ENCODE results near the gene EPRS1.
"Not testable (repeated sequence)": the region's sequence is repeated elsewhere in the genome, so short reads cannot be mapped to it uniquely, and the experiment has no call there.

The EPRS1 gene

DNA sequence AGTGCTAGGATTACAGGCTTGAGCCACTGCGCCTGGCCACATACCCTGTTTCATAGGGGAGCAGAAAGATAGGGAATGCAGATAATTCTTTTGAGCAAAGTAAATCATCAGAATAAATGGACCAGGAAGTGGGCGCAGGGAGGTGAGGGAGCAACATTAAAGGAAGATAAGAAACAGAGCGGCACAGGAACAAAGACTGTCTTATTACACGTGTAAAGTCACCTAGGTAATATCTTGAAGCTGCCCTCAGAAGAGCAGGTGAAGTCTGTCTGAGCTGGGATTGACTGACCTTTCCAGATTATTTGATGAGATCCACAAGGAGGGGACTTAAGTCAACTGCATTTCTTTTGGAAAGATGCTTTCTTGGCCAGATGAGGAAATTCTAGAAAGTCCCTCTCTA lies 7.7 kb downstream of the EPRS1 start:
- no peak for DNase-seq (ENCODE audit: low read depth in 2 of 2)

DNA sequence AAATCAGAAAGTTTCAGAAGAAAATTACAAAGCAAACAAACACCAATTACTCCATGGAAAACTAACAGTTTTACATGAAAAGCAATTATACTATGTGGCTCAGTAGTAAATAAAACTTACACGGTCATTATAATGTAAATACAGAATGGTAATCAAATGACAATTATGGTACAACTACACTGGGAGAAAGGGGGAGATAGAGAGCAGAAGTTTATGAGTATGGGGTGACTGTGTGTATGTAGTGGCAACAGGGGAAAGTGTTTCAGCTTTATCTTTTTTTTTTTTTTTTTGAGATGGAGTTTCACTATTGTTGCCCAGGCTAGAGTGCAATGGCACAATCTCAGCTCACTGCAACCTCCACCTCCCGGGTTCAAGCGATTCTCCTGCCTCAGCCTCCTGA lies 8.5 kb downstream of the EPRS1 start:
- DNase-seq (ENCODE audit: low read depth in 2 of 2) = not testable (repeated sequence)

DNA sequence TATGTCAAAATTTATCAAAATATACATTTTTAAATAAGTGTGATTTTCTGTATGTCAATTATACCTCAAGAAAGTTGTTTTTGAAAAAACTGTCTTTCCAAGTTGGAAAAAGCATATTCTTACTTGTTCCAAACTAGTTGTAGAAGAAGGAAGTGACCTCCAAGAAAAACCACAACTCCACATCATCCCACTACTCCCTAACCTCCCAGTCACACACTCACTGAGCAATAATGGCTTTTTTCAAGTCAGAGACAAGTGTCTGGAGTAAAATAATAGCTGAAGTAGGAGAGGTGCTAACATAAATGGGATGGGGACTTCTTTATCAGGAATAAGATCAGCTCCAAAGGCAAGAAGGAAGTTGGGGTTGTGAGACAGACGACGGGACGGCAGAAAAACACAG lies 13.4 kb downstream of the EPRS1 start:
- DNase-seq (ENCODE audit: low read depth in 2 of 2) = no peak

DNA sequence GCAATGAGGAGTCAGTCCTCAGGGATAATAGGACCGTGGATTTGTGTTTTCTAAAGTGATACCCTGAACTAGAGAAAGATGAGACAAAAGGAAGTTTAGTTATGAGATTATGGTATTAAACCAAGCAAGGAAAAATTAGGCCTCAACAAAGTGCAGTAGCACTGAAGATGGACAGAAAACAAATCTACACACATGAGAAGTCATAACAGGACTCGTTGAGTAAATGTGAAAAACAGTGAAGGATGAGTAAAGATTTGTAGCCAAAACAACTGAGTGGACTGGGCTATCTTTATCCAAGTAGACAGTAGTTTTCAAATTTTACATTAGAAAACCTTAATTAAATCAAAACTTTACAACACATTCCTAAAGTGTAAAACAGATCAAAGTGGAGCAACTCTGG lies 15.0 kb downstream of the EPRS1 start:
- DNase-seq (ENCODE audit: low read depth in 2 of 2) = no peak

DNA sequence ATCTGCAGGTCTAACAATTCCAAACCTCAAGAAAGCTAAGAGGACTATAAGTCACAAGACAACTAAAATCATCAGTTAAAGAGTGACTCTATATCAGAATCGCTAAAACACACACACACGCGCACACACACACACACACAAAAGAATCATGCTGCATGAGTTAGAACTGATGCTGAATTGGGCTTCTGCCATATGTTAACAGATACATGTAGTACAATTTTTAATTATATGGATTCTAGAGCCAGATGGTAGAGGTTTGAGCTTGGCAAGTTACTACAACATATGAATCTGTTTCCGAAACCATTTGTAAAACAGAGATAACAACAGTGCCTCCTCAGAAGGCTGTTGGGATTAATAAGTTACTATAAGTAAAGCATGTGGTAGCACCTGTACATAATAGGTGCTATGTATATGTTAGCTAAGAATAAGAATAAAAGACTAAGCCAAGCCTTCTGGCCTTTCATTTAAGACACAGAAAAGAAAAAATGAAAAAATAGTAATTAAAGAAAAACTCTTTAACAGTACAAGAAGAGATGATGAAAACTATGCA lies 17.9 kb downstream of the EPRS1 start:
- no peak for DNase-seq (ENCODE audit: low read depth in 2 of 2)

DNA sequence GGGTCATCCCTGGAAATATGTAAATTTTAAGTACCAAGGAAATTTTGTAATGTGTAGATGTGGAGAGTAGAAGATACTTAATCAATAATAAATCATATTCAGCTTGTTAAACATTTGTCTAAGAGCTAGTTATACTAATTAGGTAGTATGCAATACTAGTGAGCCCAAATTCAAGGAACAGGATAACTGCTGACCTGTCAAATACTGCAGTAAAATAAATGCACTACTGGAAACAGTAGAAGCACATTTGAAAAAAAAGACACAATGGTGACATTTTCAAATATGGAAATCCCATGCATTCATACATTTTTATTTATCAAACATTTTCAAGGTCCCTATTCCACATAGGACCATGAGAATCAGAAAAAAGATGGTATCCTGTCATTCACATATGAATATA lies 27.2 kb downstream of the EPRS1 start:
- DNase-seq (ENCODE audit: low read depth in 2 of 2) = no peak

DNA sequence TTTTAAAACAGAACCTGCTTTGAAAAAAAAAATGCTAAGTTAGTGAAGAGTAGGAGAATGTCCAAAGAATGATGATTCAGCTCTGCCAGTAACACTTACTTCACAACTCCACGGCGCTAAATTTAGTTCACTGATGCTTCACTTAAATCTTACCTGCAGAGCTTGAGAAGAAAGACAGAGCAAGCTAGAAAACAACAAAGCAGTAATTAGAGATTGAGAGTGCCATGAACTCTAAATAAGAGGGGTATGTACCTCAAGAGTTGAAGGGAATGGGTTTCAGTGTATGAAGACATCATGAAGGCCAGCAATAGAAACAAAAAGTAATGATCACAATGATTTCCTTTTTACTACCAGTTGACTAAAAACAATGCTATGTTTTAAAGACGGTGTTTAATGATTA lies 32.8 kb downstream of the EPRS1 start:
- DNase-seq (ENCODE audit: low read depth in 2 of 2) = no peak

DNA sequence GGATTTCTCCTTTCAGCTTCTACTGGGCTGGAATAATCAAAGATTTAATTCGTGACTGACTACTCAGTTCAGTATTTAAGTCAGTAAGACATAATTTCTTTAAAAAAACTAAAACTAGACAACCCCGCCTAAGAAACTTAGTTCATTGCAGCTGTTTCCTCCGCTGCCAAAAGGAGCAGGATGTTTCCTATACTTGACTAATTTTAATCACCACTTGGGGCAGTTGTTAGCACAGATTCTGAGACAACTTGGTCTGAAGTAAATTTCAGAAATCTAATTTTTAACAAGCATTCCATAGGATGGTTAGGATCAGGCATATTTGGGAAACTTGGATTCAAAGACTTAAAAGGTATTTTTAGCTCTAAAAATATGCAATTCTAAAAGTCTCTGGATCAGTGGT lies 34.0 kb downstream of the EPRS1 start:
- no peak for DNase-seq (ENCODE audit: low read depth in 2 of 2)

DNA sequence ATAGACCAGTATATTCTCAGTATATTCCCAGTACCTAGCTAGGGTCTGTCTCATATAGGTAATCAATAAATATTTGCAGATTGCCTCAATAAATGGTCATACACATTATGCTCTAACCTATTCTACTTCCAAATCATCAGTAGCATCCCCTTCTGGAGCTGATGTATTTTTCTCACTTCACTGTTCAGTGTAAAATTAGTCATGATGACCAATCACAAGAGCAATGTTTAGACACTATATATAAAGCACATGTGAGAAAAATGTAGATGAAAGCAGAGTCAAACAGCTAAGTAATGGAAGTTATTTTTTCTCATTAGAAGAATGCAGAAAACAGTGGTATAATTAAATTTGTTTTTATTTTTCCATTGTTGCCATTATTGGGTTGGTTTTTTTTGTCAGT lies 34.7 kb downstream of the EPRS1 start:
- no peak for DNase-seq (ENCODE audit: low read depth in 2 of 2)

DNA sequence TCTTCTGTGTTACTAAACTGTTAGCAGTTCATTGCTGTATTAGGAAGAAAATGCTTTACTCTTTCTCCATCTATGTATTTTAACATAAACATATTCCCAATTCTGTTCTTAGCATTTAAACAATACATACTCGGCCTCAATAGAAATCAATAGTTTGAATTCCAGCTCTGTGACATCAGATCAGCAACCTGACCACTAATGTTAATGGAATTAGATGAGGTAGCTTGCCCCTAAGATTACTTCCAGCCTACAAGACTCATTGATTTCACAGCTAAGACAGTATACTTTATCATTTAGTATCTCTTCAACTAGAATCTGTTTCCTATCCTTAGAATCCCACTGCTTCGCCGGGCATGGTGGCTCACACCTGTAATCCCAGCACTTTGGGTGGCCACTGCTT lies 38.9 kb downstream of the EPRS1 start:
- no peak for DNase-seq (ENCODE audit: low read depth in 2 of 2)

DNA sequence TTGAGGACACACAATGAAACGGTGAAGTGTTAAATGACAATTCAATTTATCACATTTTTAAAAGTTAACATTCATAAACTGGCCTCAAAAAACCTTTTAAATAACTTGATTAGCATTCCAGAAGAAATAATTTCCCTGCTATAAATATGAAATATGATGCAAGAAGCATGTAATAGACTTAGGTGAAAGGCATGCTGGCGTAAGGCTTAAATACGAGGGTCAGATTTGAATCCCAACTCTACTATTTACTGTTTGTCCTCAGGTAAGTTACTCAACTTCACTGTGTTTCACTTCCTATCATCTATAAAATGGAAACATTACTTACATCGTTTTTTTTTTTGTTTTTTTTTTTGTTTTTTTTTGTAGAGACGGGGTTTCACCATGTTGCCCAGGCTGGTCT lies 40.8 kb downstream of the EPRS1 start:
- DNase-seq (ENCODE audit: low read depth in 2 of 2) = no peak

DNA sequence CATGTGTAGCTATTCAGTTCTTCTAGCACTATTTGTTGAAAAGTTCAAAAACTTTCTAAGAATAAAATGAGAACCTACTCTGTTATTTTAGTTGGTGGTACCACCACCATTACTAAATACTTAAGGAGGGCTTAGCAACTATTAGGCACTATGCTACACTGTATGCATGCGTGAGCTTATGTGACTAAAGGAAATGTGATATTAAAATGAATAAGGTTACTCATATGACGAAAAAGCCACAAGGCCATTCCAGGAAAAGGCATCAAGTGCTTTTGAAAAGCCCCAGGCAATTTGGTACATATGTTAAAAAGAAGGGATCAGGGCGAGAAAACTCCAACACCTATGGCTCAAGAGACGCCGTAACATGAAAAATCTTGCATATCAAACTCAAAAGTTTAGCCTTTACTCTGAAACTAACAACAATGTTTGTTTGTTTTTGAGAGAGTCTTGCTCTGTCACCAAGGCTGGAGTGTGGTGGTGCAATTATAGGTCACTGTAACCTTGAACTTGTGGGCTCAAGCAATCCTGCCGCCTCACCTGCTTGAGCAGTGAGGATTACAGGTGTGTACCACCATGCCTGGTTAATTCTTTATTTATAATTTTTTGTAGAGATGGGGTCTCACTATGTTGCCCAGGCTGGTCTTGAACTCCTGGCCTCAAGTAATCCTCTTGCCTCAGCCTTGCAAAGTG lies 42.5 kb downstream of the EPRS1 start:
- no peak for DNase-seq (ENCODE audit: low read depth in 2 of 2)

DNA sequence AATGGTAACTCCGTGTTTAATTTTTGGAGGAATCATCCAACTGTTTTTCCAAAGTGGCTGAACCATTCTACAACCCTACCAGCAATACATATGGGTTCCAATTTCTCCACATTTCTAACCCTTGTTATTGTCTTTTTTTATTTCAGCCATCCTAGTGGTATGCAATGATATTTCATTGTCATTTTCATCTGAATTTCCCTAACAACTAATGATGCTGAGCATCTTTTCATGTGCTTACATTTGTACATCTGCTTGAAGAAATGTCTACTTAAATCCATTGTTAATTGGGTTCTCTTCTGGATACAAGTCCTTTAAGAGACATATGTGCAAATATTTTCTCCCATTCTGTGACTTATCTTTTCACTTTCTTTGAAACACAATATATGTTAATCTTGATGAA lies 43.3 kb downstream of the EPRS1 start:
- no peak for DNase-seq (ENCODE audit: low read depth in 2 of 2)

DNA sequence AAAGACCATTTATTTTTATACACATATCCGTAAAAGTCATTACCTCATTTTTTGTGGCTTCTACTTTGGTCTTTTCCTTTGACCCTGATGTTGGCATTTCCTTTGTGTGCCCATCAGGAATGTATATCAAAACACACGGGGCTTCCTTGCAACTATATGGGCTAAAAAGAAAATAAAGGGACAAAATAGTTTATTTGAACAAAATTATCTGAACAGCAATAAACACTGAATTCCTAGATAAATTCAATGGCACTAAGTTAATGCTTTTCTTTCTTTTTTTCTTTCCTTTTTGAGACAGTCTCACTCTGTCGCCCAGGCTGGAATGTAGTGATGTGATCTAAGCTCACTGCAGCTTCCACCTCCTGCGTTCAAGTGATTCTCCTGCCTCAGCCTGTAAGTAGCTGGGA lies 45.2 kb downstream of the EPRS1 start:
- DNase-seq (ENCODE audit: low read depth in 2 of 2) = no peak

DNA sequence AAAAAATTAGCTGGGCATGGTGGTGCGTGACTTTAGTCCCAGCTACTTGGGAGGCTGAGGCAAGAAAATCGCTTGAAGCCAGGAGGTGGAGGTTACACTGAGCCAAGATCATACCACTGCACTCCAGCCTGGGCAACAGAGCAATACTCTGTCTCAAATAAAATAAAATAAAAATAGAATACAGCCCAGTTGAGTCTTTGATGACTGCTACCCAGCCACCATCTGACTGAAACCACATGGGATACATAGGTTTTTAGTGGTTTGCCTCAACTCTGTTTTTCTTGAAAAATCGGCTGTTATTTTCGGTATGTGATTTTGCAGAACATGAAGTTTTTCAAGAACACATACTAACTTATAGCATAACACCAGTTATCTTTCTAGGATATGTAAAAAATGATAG lies 46.5 kb downstream of the EPRS1 start:
- DNase-seq (ENCODE audit: low read depth in 2 of 2) = no peak

All from stimulated activated CD4-positive, alpha-beta T cell treated with anti-CD3 and anti-CD28 coated beads, Interleukin-4, amount 100 ng/mL, for 48 hours (primary cell).